ENCODE results near the gene KCNT1. TPM values are rescaled to one million over a fixed set of nuclear protein-coding genes. Genes with fewer than 3 reads are reported as not detected.

KCNT1 gene
- total RNA-seq, 1 donor from 2014 or later = not detected

- no peak for DNase-seq
Measured at GRCh38 chr9:135701067-135701958, 672 bp upstream of the KCNT1 start.

DNA sequence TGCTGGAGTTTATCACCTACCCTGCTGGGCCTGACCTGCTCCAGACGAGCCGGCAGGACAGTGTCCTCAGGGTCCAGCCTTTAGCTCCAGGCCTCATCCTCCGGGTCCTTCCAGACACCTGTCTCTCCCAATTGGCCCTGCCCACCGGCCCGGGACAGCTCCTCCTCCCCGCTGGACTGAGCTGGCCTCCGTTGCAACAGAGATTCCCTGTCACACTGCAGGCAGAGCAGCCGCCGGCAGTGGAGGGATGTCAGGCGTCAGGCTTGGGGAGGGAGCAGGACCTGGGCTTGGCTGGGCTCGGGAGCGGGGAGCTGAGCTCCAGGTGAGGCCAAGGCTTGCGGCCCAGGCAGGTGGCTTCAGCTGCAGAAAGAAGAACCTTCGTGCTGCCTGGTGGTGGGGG, 1.7 kb downstream of the KCNT1 start:
- no peak for DNase-seq

- DNase-seq = no peak
Measured at GRCh38 chr9:135704483-135704882, 2.5 kb downstream of the KCNT1 start.

DNA sequence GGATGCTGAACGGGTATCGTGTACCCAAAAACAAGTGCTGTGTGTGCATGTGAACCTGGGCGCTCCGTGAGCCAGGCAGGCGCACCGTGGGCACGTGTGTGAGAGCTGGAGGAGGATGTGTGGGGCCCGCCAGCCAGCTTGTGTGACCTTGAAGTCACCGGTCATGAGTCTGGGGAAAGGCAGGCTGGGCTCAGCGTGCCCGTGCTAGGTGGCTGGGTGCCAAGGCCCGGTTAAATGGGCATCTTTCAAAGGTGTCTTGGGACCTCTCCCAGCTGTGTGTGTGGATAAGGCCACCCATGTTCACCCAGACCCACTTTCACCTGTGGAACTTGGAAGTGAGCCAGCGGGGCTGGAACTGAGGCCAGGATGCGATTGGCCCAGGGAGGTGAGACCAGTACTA, 3.4 kb downstream of the KCNT1 start:
- DNase-seq = no peak

- DNase-seq = no peak
Measured at GRCh38 chr9:135706288-135706687, 4.3 kb downstream of the KCNT1 start.

GRCh38 chr9:135707252-135708138, 5.5 kb downstream of the KCNT1 start:
- no peak for DNase-seq

DNA sequence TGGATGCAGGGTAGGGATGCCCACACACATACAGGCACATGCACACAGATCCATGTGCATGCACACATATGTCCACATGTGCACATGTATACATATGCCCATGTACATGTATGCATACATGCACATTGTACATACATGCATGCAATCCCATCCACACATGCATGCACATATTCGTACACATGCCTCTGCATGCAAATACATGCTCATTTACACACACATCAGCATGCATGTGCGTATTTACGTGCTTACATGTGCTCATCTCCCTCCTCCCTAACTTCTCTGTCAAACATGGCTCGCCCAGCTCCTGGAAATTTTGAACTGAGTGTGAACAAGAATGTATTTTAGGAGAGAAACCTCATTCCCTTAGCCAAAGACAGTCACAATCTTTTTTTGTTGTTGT, 6.2 kb downstream of the KCNT1 start:
- no peak for DNase-seq

- DNase-seq = no peak
Measured at GRCh38 chr9:135711391-135711790, 9.4 kb downstream of the KCNT1 start.

- no peak for DNase-seq
Measured at GRCh38 chr9:135711881-135712280, 9.9 kb downstream of the KCNT1 start.

GRCh38 chr9:135712613-135713295, 10.8 kb downstream of the KCNT1 start:
- DNase-seq = no peak

GRCh38 chr9:135714242-135715055, 12.5 kb downstream of the KCNT1 start:
- peak; percentile 27 for DNase-seq

- no peak for DNase-seq
Measured at GRCh38 chr9:135715056-135715595, 13.1 kb downstream of the KCNT1 start.

GRCh38 chr9:135716045-135716444, 14.1 kb downstream of the KCNT1 start:
- no peak for DNase-seq

- DNase-seq = no peak
Measured at GRCh38 chr9:135717410-135717809, 15.4 kb downstream of the KCNT1 start.

- peak; percentile 84 for DNase-seq
Measured at GRCh38 chr9:135718616-135719015, 16.6 kb downstream of the KCNT1 start.

DNA sequence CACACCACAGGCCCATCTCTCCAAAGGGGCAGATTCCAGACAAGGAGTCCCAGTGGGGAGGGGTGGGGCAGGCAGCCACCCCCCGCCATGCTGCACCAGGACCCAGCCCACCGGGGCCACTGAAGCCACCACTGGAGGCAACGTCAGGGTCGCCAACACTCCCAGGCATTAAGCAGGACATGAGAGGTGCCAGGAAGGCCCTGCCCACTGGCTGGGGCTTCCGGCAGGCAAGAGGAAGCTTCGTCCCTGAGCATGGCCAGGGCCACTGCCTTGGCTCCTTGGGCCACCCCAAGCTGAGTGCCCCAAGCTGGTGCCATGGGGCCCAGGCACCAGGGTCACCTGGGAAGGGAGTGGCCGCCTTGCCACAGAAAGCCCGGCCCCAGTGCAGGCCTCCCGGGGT, 17.5 kb downstream of the KCNT1 start:
- DNase-seq = no peak

GRCh38 chr9:135722365-135722764, 20.4 kb downstream of the KCNT1 start:
- no peak for DNase-seq

GRCh38 chr9:135724186-135724787, 22.3 kb downstream of the KCNT1 start:
- peak; percentile 92 for DNase-seq

GRCh38 chr9:135726138-135726853, 24.3 kb downstream of the KCNT1 start:
- peak; percentile 37 for DNase-seq

DNA sequence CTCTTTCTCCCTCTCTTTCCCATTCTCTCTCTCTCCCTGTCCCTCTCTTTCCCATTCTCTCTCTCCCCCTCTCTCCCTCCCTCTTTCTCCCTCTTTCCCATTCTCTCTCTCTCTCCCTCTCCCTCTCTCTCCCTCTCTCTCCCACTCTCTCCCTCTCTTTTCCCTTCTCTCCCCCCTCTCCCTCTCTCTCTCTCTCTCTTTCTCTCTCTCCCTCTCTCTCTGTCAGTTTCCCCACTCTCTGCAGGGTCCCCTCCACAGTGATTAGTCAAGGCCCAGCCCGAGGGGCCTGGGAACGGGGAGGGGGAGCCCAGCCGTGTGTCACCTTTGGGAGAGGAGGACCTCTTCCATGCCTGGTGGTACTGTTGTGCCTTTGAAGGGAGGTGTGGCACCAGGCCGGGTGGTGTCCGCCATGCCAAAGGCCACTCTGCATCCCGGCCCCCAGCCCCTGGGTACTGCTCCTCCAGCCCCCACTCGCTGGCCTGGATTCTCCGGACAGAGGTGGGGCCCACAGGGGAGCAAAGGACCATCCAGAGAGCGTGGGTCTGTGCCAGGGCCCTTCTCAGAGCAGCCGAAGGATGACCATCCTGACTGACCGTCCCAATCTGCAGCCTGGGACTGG, 25.4 kb downstream of the KCNT1 start:
- DNase-seq = no peak
